Esophagus squamous epithelium (tissue), 5 donors: ENCODE data around the gene OR6M1. TPM values are rescaled to one million over a fixed set of nuclear protein-coding genes. Genes with fewer than 3 reads are reported as not detected.

Experiments used
- DNase-seq: peaks from one replicate; lab custom pipeline; 2025; lab: John Stamatoyannopoulos, UW
- H3K27ac ChIP-seq, 4 donors: fragments of 200-600 bp; sonication (generic); one replicate each; pipeline ENCODE4 v1.5.1; 2016 to 2019; ENCODE audit warnings: mild to moderate bottlenecking in 1 of 4
- H3K27me3 ChIP-seq, 4 donors: fragments of 200-600 bp; sonication (generic); 1 replicate in 3 of 4; 2 replicates in 1 of 4; pipeline versions ENCODE4 v1.5.1 to v1.6.0; 2017 to 2021; ENCODE audit warnings: antibody characterized with exemption in 1 of 4
- H3K36me3 ChIP-seq, 3 donors: fragments of 200-600 bp; sonication (generic); one replicate each; pipeline ENCODE4 v1.5.1; 2016 to 2019
- H3K4me1 ChIP-seq, 3 donors: fragments of 200-600 bp; sonication (generic); one replicate each; pipeline ENCODE4 v1.5.1; 2017 to 2019
- H3K4me3 ChIP-seq, 4 donors: fragments of 200-600 bp; sonication (generic); 1 replicate in 3 of 4; 2 replicates in 1 of 4; pipeline ENCODE4 v1.5.1; 2016 to 2019; ENCODE audit warnings: mild to moderate bottlenecking in 2 of 4, moderate library complexity in 1 of 4
- H3K9me3 ChIP-seq, 3 donors: fragments of 200-600 bp; sonication (generic); one replicate each; pipeline ENCODE4 v1.5.1; 2016 to 2019
- CTCF ChIP-seq, 6 experiments: fragments of 450-650 bp in 4 of 6; fragments of 200-600 bp in 2 of 6; sonication (generic) in 2 of 6; IDR thresholded peaks; one replicate each; pipeline ENCODE4 v1.5.1; 2016 to 2019; ENCODE audit warnings: antibody characterized with exemption in 6 of 6, mild to moderate bottlenecking in 4 of 6, moderate library complexity in 4 of 6
- POLR2A ChIP-seq, 4 donors: fragments of 450-650 bp; IDR thresholded peaks; one replicate each; pipeline ENCODE4 v1.6.1; 2017; ENCODE audit warnings: antibody characterized with exemption in 4 of 4, mild to moderate bottlenecking in 4 of 4, moderate library complexity in 3 of 4
- WGBS, 2 donors: methylation state at CpG; one replicate each; pipeline ENCODE4 v1.1.5; 2018; 5-methylcytosine and 5-hydroxymethylcytosine counted together
- intact Hi-C: fragments of 100-400 bp; cut with DNase I; formaldehyde crosslinking; loops from one replicate; pipeline ENCODE4 v1.15.0; 2022
- total RNA-seq, 4 donors: library from RNA; depleted of rRNA; stranded (reverse); fragments of >200 nt; gene quantifications; one replicate each; pipeline ENCODE4 v1.1.0, GENCODE V29; 2016
- donor health status: DM: yes; HTN: yes; CAD: no.

Gene OR6M1
- total RNA-seq, 4 donors from 2014 or later = not detected

- intact Hi-C loops = no loop called here
- no peaks in the 10 kb centered on the region for H3K9me3 ChIP-seq
- 59 to 64% methylated on average over 2 of the region's 2 CpGs for WGBS, 2 donors
- no peaks in the 10 kb centered on the region for H3K27me3 ChIP-seq
- no peak overlapping the region for H3K27ac ChIP-seq
- DNase-seq = no peak
- no peaks in the 10 kb centered on the region for H3K36me3 ChIP-seq
- no peak overlapping the region for H3K4me3 ChIP-seq
- H3K4me1 ChIP-seq = no peaks in the 10 kb centered on the region
- TF ChIP-seq CTCF (IDR thresholded peaks at IDR 0.05) (no peak), POLR2A (IDR thresholded peaks at IDR 0.05) (no peak)
Observed at GRCh38 chr11:123773026-123773425, 33.1 kb downstream of the OR6M1 start.

- DNase-seq = no peak
- intact Hi-C loops = no loop called here
- Histone ChIP-seq H3K4me1 (no peaks in the 10 kb centered on the region), H3K9me3 (no peaks in the 10 kb centered on the region), H3K27ac (no peak overlapping the region), H3K27me3 (no peaks in the 10 kb centered on the region), H3K4me3 (no peak overlapping the region), H3K36me3 (no peaks in the 10 kb centered on the region)
- WGBS, 2 donors = 91 to 92% methylated on average over 3 of the region's 3 CpGs
- TF ChIP-seq POLR2A (IDR thresholded peaks at IDR 0.05) = no peak
- no peak for TF ChIP-seq CTCF (IDR thresholded peaks at IDR 0.05)
Observed at GRCh38 chr11:123771664-123772063, 34.5 kb downstream of the OR6M1 start.

GRCh38 chr11:123770712-123771111, 35.4 kb downstream of the OR6M1 start:
- H3K27me3 ChIP-seq = no peaks in the 10 kb centered on the region
- no peak overlapping the region for H3K27ac ChIP-seq
- no peak for TF ChIP-seq CTCF (IDR thresholded peaks at IDR 0.05)

DNA sequence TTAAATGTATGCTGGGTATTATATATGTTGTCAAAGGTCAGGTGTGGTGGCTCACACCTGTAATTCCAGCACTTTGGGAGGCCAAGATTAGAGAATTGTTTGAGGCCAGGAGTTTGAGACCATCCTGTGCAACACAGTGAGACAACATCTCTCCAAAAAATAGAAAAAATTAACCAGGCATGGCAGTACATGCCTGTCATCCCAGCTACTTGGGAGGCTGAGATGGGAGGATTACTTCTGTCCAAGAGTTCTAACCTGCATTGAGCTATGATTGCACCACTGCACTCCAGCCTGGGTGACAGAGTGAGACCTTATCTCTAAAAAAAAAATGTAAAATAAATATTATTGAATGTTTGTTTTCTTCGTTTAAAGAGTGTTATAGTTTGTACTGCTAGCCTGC, 40.5 kb downstream of the OR6M1 start:
- no peak for TF ChIP-seq CTCF (IDR thresholded peaks at IDR 0.05)
- TF ChIP-seq POLR2A (IDR thresholded peaks at IDR 0.05) = no peak
- Histone ChIP-seq H3K27ac (no peak overlapping the region), H3K4me3 (no peak overlapping the region), H3K9me3 (peaks cover 0 to 16% (median 5%) of the 10 kb centered on the region in 3 donors), H3K4me1 (no peaks in the 10 kb centered on the region), H3K27me3 (no peaks in the 10 kb centered on the region), H3K36me3 (no peaks in the 10 kb centered on the region)
- WGBS, 2 donors = 14 to 41% methylated on average over 1 of the region's 1 CpG
- DNase-seq = no peak
- intact Hi-C loops = no loop called here

More at GRCh38 chr11:123770712-123771111, 35.4 kb downstream of the OR6M1 start:
- DNase-seq = no peak
- H3K4me3 ChIP-seq = no peak overlapping the region
- intact Hi-C loops = no loop called here
- no peaks in the 10 kb centered on the region for H3K9me3 ChIP-seq
- H3K4me1 ChIP-seq = no peaks in the 10 kb centered on the region
- no peaks in the 10 kb centered on the region for H3K36me3 ChIP-seq

- H3K4me1 ChIP-seq = no peaks in the 10 kb centered on the region
- H3K4me3 ChIP-seq = no peak overlapping the region
- H3K27ac ChIP-seq = no peak overlapping the region
- TF ChIP-seq POLR2A (IDR thresholded peaks at IDR 0.05) (no peak), CTCF (IDR thresholded peaks at IDR 0.05) (no peak)
- intact Hi-C loops = no loop called here
- no peaks in the 10 kb centered on the region for H3K27me3 ChIP-seq
- no peak for DNase-seq
- peaks cover 0 to 16% (median 5%) of the 10 kb centered on the region in 3 donors for H3K9me3 ChIP-seq
- H3K36me3 ChIP-seq = no peaks in the 10 kb centered on the region
Observed at GRCh38 chr11:123762422-123762821, 43.7 kb downstream of the OR6M1 start.
